ENCODE results near the gene WDR27. TPM values are rescaled to one million over a fixed set of nuclear protein-coding genes. Genes with fewer than 3 reads are reported as not detected.

WDR27 gene
- polyA plus RNA-seq, 2 of the 4 experiments (the other 2 are of a cell fraction), result 18.9 to 36.1 TPM

DNA sequence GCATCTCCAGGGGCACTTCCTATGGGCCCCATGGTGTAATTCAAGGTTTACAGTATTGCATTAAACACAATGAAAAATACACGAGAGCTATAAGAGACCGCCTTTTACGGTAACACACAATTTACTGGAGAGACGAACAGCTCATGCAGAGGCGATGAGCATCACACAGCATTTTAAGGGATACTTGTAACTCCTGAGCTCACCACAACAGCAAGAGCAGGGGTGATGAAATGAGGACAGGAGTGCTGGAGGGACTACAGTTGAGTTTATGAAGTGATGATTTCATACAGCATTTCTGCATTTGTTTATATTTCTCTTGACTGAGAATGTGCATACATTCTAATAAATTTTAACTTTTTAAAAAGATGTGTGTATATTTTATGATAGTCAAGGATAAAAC lies 113.9 kb downstream of the WDR27 start:
- no peak overlapping the region for H3K27ac ChIP-seq
- DNase-seq (ENCODE audit: low read depth in 1 of 2, low spot score in 1 of 2), result no peak
- no peak overlapping the region for H3K4me2 ChIP-seq
- ChIA-PET CTCF (interaction anchor here (1.4 kb wide), 1 partner anchor 11 kb away, joined by 4 read pairs; no protein-coding TSS in a partner anchor), POLR2A (no interaction called here)
- H3K9me3 ChIP-seq, result no peaks in the 10 kb centered on the region
- 93% methylated on average over 5 of the region's 5 CpGs for WGBS (ENCODE audit: missing lambda C conversion rate)
- TF ChIP-seq KDM1A (IDR thresholded peaks at IDR 0.05; ENCODE audit: low read depth) (no peak), RARB (CRISPR knock-in tag; IDR thresholded peaks at IDR 0.05) (no peak)
- TF ChIP-seq, protein P1, sequence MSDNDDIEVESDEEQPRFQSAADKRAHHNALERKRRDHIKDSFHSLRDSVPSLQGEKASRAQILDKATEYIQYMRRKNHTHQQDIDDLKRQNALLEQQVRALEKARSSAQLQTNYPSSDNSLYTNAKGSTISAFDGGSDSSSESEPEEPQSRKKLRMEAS (IDR thresholded peaks at IDR 0.05), result no peak
- no peak for ATAC-seq
- no peak overlapping the region for H3K4me3 ChIP-seq
- no peaks in the 10 kb centered on the region for H3K4me1 ChIP-seq
- FAIRE-seq, result no peak

DNA sequence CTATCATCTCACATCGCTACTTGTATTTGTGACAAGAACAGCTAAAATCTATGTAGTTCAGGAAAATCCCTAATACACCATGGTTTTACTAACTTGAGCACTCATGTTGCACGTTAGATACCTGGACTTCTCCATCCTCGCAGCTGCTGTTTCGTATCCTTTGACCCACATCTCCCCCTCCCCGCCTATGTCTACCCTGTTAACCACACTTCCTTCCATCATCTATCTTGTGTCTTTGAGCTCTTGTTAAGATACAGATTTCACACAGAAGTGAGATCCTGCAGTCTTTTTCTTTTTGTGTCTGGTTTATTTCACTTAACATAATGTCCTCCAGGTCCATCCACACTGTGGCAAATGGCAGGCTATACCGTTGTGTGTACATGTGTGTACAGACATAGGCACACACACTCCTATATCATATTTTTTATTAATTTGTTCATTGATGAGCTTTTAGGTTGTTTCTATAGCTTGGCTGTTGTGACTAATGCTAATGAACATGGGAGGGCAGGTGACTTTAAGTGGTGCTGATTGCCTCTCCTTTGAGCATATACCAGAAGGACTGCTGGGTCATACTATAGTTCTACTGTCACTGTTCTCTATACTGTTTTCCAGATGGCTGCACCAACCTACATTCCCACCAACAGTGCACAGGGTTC lies 117.8 kb downstream of the WDR27 start:
- no peaks in the 10 kb centered on the region for H3K9me3 ChIP-seq
- CTCF ChIA-PET, result interaction anchor here (1.0 kb wide), 1 partner anchor 40 kb away, joined by 3 read pairs; no protein-coding TSS in a partner anchor
- no peaks in the 10 kb centered on the region for H3K4me1 ChIP-seq
- ATAC-seq, result no peak
- POLR2A ChIA-PET, result no interaction called here
- WGBS (ENCODE audit: missing lambda C conversion rate), result 76% methylated on average over 6 of the region's 6 CpGs
- FAIRE-seq, result no peak
- no peak for DNase-seq (ENCODE audit: low read depth in 1 of 2, low spot score in 1 of 2)
- H3K4me3 ChIP-seq, result no peak overlapping the region
- no peak overlapping the region for H3K4me2 ChIP-seq
- no peak for TF ChIP-seq REST (IDR thresholded peaks at IDR 0.05)
- TF ChIP-seq USF2 (IDR thresholded peaks at IDR 0.05), result no peak
- TF ChIP-seq SMC3 (IDR thresholded peaks at IDR 0.05), result no peak
- no peak for TF ChIP-seq CHD4 (IDR thresholded peaks at IDR 0.05; ENCODE audit: borderline replicate concordance)
- TF ChIP-seq SREBF2 (IDR thresholded peaks at IDR 0.05), result no peak
- TF ChIP-seq ZNF302 (CRISPR knock-in tag; IDR thresholded peaks at IDR 0.05), result no peak
- TF ChIP-seq HDAC2 (IDR thresholded peaks at IDR 0.05), result no peak
- TF ChIP-seq EHMT2 (IDR thresholded peaks at IDR 0.05; ENCODE audit: low read depth), result no peak
- no peak for TF ChIP-seq CBX8 (IDR thresholded peaks at IDR 0.05)
- TF ChIP-seq ESRRA (IDR thresholded peaks at IDR 0.05; ENCODE audit: borderline replicate concordance, low read length), result no peak
- TF ChIP-seq BHLHE40 (IDR thresholded peaks at IDR 0.05; ENCODE audit: low read depth, low read length), result no peak
- no peak for TF ChIP-seq EHF (CRISPR knock-in tag; IDR thresholded peaks at IDR 0.05)
- no peak for TF ChIP-seq POLR2A (IDR thresholded peaks at IDR 0.05; ENCODE audit: low read length)
- TF ChIP-seq PHF8 (IDR thresholded peaks at IDR 0.05; ENCODE audit: borderline replicate concordance, low read depth), result no peak
- no peak for TF ChIP-seq NR3C1 (IDR thresholded peaks at IDR 0.05)
- no peak for TF ChIP-seq JUNB (IDR thresholded peaks at IDR 0.05)
- TF ChIP-seq KDM1A (IDR thresholded peaks at IDR 0.05; ENCODE audit: low read depth), result no peak
- no peak overlapping the region for H3K27ac ChIP-seq

DNA sequence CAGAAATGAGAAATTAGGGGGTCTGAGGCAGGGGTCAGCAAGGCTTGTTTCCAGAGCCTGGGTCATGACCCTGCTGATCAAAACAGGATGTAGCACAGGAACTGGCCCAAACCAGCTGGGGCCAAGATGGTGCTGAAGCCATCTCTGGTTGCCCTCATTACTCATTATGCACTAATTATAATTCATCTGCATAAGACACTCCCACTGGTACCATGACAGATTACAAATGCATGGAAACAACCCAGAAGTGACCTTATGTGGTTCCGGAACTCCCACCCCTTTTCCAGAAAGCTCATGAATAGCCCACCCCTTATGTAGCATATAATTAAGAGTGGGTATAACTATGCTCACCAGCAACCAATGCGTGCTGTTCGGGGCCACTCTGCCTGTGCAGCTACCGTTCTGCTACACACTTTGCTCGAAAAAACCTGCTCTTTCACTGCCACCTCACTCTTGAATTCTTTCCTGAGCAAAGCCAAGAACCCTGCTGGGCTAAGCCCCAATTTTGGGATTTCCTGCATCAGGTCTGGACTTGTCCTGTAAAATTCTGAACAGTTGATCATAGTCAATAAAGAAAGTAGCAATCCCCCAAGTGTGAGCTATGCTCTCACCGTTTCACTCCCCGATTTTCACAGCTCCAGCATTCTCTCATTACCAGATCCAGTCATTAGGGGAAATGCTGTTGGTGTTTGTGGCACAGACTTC lies 122.3 kb downstream of the WDR27 start:
- no peaks in the 10 kb centered on the region for H3K9me3 ChIP-seq
- ChIA-PET POLR2A (no interaction called here), CTCF (no interaction called here)
- no peak overlapping the region for H3K4me3 ChIP-seq
- FAIRE-seq (no peak), ATAC-seq (no peak), DNase-seq (ENCODE audit: low read depth in 1 of 2, low spot score in 1 of 2) (no peak)
- no peak overlapping the region for H3K4me2 ChIP-seq
- H3K27ac ChIP-seq, result no peak overlapping the region
- TF ChIP-seq POLR2A (IDR thresholded peaks at IDR 0.05; ENCODE audit: low read length) (no peak), USF2 (IDR thresholded peaks at IDR 0.05) (no peak), RAD21 (conservative IDR thresholded peaks at IDR 0.05 in 1 of 2, IDR thresholded peaks at IDR 0.05 in 1 of 2) (no peak)
- WGBS (ENCODE audit: missing lambda C conversion rate), result 90% methylated on average over 6 of the region's 7 CpGs
- H3K4me1 ChIP-seq, result no peaks in the 10 kb centered on the region
